ENCODE measurements around the gene TRIP12. TPM values are rescaled to one million over a fixed set of nuclear protein-coding genes. Genes with fewer than 3 reads are reported as not detected.

Gene TRIP12
- total and polyA plus RNA-seq, 2 donors from 2014 or later = 29.3 to 225 TPM

GRCh38 chr2:229900012-229900411, 21.8 kb downstream of the TRIP12 start:
- H3K36me3 ChIP-seq (ENCODE audit: control insufficient read depth in 2 of 3, insufficient read depth in 3 of 3, low read length in 3 of 3) = peaks cover 0 to 6% (median 3%) of the 10 kb centered on the region in 3 donors
- TF ChIP-seq CTCF (IDR thresholded peaks at IDR 0.05; ENCODE audit: borderline replicate concordance, extremely low read depth, insufficient read depth) = no peak
- no peak overlapping the region for H3K9ac ChIP-seq (ENCODE audit: low read length in 3 of 3)
- H3K27ac ChIP-seq (ENCODE audit: low read depth in 2 of 2, low read length in 2 of 2) = no peak overlapping the region
- no peaks in the 10 kb centered on the region for H3K4me1 ChIP-seq (ENCODE audit: control insufficient read depth in 2 of 3, insufficient read depth in 2 of 3, low read depth in 1 of 3, low read length in 3 of 3)
- no peak overlapping the region for H3K4me3 ChIP-seq (ENCODE audit: low read length in 3 of 3)
- FAIRE-seq (no peak), DNase-seq (no peak)
- no peaks in the 10 kb centered on the region for H3K27me3 ChIP-seq (ENCODE audit: control insufficient read depth, insufficient read depth, low read length)
- no peaks in the 10 kb centered on the region for H3K9me3 ChIP-seq (ENCODE audit: control insufficient read depth in 2 of 3, insufficient read depth in 1 of 3, low read length in 3 of 3)
- intact Hi-C loops (cut with DNase I) = no loop called here

- Histone ChIP-seq H3K9ac (ENCODE audit: low read length in 3 of 3) (no peak overlapping the region), H3K4me1 (ENCODE audit: control insufficient read depth in 2 of 3, insufficient read depth in 2 of 3, low read depth in 1 of 3, low read length in 3 of 3) (no peaks in the 10 kb centered on the region), H3K9me3 (ENCODE audit: control insufficient read depth in 2 of 3, insufficient read depth in 1 of 3, low read length in 3 of 3) (no peaks in the 10 kb centered on the region), H3K27ac (ENCODE audit: low read depth in 2 of 2, low read length in 2 of 2) (no peak overlapping the region), H3K36me3 (ENCODE audit: control insufficient read depth in 2 of 3, insufficient read depth in 3 of 3, low read length in 3 of 3) (peaks cover 0 to 6% (median 3%) of the 10 kb centered on the region in 3 donors), H3K27me3 (ENCODE audit: control insufficient read depth, insufficient read depth, low read length) (no peaks in the 10 kb centered on the region), H3K4me3 (ENCODE audit: low read length in 3 of 3) (no peak overlapping the region)
- TF ChIP-seq CTCF (IDR thresholded peaks at IDR 0.05; ENCODE audit: borderline replicate concordance, extremely low read depth, insufficient read depth) = no peak
- intact Hi-C loops (cut with DNase I) = no loop called here
- FAIRE-seq (no peak), DNase-seq (no peak)
Measured at GRCh38 chr2:229899604-229900003, 22.2 kb downstream of the TRIP12 start.

- Histone ChIP-seq H3K27me3 (ENCODE audit: control insufficient read depth, insufficient read depth, low read length) (no peaks in the 10 kb centered on the region), H3K9ac (ENCODE audit: low read length in 3 of 3) (no peak overlapping the region), H3K4me1 (ENCODE audit: control insufficient read depth in 2 of 3, insufficient read depth in 2 of 3, low read depth in 1 of 3, low read length in 3 of 3) (no peaks in the 10 kb centered on the region), H3K4me3 (ENCODE audit: low read length in 3 of 3) (no peak overlapping the region), H3K36me3 (ENCODE audit: control insufficient read depth in 2 of 3, insufficient read depth in 3 of 3, low read length in 3 of 3) (no peaks in the 10 kb centered on the region), H3K9me3 (ENCODE audit: control insufficient read depth in 2 of 3, insufficient read depth in 1 of 3, low read length in 3 of 3) (no peaks in the 10 kb centered on the region), H3K27ac (ENCODE audit: low read depth in 2 of 2, low read length in 2 of 2) (no peak overlapping the region)
- intact Hi-C loops (cut with DNase I) = no loop called here
- no peak for TF ChIP-seq CTCF (IDR thresholded peaks at IDR 0.05; ENCODE audit: borderline replicate concordance, extremely low read depth, insufficient read depth)
- DNase-seq = no peak
- no peak for FAIRE-seq
Measured at GRCh38 chr2:229896857-229897256, 25.0 kb downstream of the TRIP12 start.

- Histone ChIP-seq H3K27ac (ENCODE audit: low read depth in 2 of 2, low read length in 2 of 2) (no peak overlapping the region), H3K36me3 (ENCODE audit: control insufficient read depth in 2 of 3, insufficient read depth in 3 of 3, low read length in 3 of 3) (no peaks in the 10 kb centered on the region), H3K27me3 (ENCODE audit: control insufficient read depth, insufficient read depth, low read length) (no peaks in the 10 kb centered on the region), H3K9me3 (ENCODE audit: control insufficient read depth in 2 of 3, insufficient read depth in 1 of 3, low read length in 3 of 3) (no peaks in the 10 kb centered on the region), H3K4me3 (ENCODE audit: low read length in 3 of 3) (no peak overlapping the region), H3K4me1 (ENCODE audit: control insufficient read depth in 2 of 3, insufficient read depth in 2 of 3, low read depth in 1 of 3, low read length in 3 of 3) (peaks cover 0 to 10% (median 0%) of the 10 kb centered on the region in 3 donors), H3K9ac (ENCODE audit: low read length in 3 of 3) (no peak overlapping the region)
- FAIRE-seq = no peak
- no peak for TF ChIP-seq CTCF (IDR thresholded peaks at IDR 0.05; ENCODE audit: borderline replicate concordance, extremely low read depth, insufficient read depth)
- DNase-seq = no peak
- intact Hi-C loops (cut with DNase I) = no loop called here
Measured at GRCh38 chr2:229889023-229889422, 32.8 kb downstream of the TRIP12 start.

All from kidney (tissue), 14 donors.